Activated CD4-positive, alpha-beta T cell treated with anti-CD3 and anti-CD28 coated beads, Interleukin-10, Interleukin-2, amounts not matched to agents 100 ng/mL and 50 ng/mL, durations not matched to agents 16 hours and 8 hours (primary cell): ENCODE data around the gene ADAM17.

Experiments used
- DNase-seq: peaks from one replicate; pipeline ENCODE4 v3.0.0-alpha.2; 2020

Gene ADAM17

GRCh38 chr2:9560628-9561027 is 5.0 kb upstream of the ADAM17 start:
- DNase-seq: no peak

- no peak for DNase-seq
Observed at GRCh38 chr2:9558948-9559381, 3.3 kb upstream of the ADAM17 start.

DNA sequence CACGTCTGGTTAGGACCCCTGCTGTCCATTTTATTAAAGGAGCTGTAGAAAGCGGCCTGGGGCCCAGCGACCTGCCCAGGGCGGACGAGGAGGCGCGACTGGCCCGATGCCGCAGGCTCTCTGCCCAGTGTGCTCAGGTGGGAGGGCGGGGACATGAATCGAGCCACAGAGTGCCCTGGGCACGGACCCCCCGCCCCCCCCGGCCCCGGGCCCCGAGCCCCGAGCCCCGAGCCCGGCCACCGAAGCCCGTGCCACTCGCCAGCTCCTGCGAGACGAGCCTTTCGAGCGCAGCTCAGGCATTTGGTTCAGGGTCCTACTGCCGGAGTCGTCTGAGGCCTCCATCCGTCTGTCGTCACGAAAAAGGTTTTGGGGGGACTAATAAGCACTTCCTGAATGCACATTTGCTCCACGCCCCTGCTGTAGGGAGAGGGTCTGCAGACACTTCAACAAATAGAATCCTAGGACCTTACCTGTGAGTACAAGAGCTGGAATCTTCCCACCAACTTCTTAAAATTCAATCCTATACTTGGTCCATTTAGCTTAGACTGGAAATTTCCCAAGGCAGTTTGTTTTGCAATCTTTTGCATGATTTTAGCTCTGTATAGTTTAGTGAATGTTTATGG is 602 bp upstream of the ADAM17 start:
- peak; percentile 28 for DNase-seq

- peak; percentile 46 for DNase-seq
Observed at GRCh38 chr2:9554921-9555296, 721 bp downstream of the ADAM17 start.

DNA sequence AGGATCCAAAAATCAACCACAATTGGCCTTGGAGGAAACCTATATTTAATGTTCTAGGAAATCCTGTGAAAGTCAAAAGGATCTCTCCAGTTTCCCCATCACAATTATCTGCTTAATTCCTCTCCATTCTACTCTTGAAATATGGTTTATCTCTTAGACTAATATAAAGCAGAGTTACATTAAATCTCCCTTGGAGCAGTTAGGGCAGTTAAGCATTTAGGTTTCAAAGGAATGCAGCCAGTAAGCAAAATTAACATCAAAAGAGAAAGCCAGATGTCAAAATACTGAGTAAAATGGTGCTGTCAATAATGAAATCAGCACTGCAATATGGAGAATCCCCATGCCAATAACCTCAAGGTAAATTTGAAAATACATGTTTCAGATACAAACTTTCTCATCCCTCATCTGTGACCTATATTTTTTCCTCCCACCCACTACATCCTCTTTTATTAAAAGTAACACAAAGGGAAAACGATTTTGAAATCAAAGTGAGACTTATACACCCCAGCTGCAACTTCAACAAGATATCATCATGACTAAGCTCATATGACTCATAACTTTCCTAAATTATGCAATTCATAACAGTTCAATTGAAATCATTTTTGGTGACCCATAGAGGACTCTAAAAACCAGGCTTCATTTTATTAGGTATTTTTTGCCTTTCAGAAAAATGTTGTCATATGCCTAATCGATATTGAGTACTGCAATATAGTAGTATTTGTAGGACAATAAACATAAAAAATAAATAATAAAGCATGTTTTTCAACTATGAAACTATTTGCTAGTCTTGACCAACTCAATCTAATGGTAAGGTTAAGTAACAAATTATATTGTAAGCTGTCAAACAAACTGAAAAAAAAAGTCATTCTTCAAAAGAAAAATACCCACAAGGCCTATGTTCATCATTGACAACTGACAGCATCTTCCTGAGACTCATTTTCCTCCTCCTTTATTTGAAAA is 3.1 kb downstream of the ADAM17 start:
- peak; percentile 86 for DNase-seq

GRCh38 chr2:9550859-9551391 is 4.7 kb downstream of the ADAM17 start:
- DNase-seq: peak; percentile 20

GRCh38 chr2:9549420-9549819 is 6.2 kb downstream of the ADAM17 start:
- DNase-seq: no peak

GRCh38 chr2:9548506-9548905 is 7.1 kb downstream of the ADAM17 start:
- DNase-seq: peak; percentile 62

GRCh38 chr2:9547262-9547991 is 8.2 kb downstream of the ADAM17 start:
- DNase-seq: no peak

DNA sequence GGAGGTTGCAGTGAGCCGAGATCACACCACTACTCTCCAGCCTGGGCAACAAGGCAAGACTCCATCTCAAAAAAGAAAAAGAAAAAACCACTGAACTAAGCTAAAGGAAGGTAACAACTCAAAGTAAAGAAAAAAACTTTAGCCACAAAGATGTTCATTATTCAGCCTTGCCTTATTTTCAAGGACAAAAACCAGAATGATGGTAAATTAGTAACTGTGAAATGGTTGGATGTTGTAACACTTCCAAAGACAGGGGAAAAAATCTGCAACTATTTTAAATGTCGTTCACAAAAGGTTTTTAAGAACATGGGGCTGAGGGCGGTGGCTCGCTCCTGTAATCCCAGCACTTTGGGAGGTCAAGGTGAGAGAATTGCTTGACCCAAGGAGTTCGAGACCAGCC is 10.1 kb downstream of the ADAM17 start:
- DNase-seq: no peak

DNA sequence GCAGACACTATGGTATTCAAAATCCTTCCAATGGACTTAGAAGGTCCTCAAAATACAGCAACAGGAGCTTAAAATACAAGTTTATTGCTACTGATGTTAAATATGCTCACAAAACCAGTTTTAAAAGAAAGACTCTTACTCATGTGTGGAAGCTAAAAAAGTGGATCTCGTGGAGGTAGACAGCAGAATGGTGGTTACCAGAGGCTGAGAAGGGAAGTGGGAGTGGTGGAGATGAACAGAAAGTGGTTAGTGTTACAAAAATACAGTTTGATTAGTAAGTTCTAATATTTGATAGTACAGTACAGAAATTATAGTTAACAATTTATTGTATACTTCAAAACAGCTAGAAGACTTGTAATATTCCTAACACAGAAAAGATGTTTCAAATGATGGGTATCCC is 12.1 kb downstream of the ADAM17 start:
- DNase-seq: no peak

DNA sequence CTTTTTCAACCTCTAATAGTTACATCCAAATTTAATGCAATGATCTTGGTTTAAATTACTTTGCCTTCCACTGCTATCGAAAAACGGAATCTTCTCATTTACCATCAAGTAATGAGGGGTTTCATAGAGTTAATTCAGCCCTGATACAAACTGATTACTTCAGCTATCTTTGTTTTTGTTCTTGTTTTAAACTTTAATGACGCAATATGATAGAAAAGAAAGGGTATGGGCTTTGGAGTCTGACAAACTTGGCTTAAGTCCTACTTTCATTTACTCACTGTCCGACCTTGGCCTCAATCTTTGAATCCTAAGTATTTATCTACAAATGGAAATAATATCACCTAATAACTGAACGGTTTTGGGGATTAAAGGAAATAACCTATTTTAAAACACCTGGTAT is 16.1 kb downstream of the ADAM17 start:
- DNase-seq: no peak

DNA sequence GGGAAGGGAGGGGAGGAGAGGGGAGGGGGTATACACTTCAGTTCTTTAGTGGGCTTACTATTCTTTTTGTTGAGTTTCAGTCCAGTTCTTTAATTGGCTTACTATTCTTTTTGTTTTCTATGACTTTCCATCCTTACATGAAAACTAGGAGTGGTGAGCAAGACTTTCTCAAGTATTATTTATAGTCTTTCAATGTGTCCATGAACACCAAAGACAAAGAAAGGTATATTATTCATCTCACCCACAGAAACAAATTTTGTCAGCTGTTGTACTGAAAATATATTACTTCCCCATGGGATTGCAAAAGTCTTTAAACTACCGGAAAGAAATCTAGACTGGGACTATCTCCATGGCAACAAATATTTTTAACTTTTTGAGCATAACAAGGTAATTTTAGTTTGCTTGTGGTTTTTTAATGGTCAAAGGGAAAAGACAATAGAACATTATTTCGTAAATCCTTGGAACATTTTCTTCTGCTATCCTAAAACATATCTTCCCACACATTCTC is 17.6 kb downstream of the ADAM17 start:
- DNase-seq: no peak

GRCh38 chr2:9536504-9536903 is 19.1 kb downstream of the ADAM17 start:
- no peak for DNase-seq

DNA sequence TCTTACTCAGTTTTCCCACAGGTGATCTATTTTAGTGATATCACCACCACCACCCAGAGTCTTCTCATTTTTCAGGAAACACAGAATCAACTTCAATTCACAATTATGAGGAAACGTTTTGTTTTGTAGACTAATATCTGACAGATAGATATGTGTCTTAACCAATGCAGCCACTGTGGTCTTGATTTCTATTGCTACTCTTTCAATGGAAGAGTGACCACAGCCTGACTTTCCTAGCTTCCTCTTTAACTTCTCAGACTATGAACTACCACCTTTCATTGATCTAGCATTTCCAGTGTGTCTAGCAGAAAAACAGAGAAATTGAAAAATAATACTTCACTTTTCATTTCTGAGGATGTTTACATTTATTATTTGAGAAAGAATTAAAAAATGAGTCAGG is 20.5 kb downstream of the ADAM17 start:
- DNase-seq: no peak

DNA sequence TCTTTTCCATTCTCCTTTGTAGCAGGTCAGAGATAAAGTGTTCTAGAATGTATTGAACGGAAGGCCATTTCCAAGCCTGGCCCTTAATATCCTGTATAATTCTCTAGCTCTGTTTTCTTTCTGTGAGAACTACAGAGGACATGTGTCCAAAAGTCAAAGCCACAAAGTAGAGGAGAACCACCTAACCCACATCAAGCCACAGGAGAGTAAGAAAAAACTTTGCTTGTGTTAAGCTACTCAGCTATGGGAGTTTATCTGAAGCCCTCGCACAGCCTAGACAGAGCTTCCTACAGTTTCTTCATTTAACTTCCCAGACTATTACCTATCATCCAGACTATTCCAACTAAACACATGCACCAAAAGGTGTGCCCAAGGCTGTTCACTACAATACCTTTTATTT is 22.0 kb downstream of the ADAM17 start:
- no peak for DNase-seq

GRCh38 chr2:9532421-9532820 is 23.2 kb downstream of the ADAM17 start:
- no peak for DNase-seq

GRCh38 chr2:9527995-9528787 is 27.4 kb downstream of the ADAM17 start:
- no peak for DNase-seq

- DNase-seq: no peak
Observed at GRCh38 chr2:9525266-9525665, 30.4 kb downstream of the ADAM17 start.

GRCh38 chr2:9524291-9524690 is 31.3 kb downstream of the ADAM17 start:
- no peak for DNase-seq

DNA sequence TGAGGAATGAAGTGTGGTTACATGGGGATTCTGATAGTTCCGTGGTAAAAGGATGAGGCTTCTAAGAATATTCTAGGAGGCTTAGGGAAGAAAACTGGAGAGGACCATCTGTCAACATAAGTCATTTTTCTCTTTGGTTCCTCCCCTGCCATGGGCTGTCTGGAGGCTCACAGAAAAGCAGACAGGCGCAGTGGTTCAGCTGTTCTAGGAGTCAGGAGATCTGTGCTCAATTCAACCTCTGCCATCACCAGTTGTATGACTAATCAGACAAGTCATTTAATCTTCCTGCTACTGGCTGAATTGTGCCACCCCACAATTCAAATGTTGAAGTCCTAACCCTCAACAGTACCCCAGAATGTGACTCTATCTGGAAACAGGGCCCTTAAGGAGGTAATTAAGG is 36.4 kb downstream of the ADAM17 start:
- DNase-seq: peak; percentile 11

- DNase-seq: no peak
Observed at GRCh38 chr2:9518780-9519179, 36.9 kb downstream of the ADAM17 start.
